PC-9 (cell line): Measurements from ENCODE around the gene ZDHHC21. TPM values are rescaled to one million over a fixed set of nuclear protein-coding genes. Genes with fewer than 3 reads are reported as not detected.

Experiments
- BruUV-seq: library from RNA; stranded (reverse); fragments of 400-500 nt; replicated peaks from 2 replicates; lab custom pipeline; 2021; lab: Mats Ljungman, UMichigan
- CTCF ChIA-PET: fragments of 300-600 bp; sonication (Branson Sonifier 250); formaldehyde crosslinking; loops from one replicate; lab custom pipeline; 2022; ENCODE audit warnings: antibody characterized with exemption; lab: Charles Lee
- POLR2A ChIA-PET: fragments of 300-600 bp; sonication (Branson Sonifier 250); formaldehyde crosslinking; loops from one replicate; lab custom pipeline; 2022; ENCODE audit warnings: antibody characterized with exemption; ENCODE audit not compliant: unreplicated experiment; lab: Charles Lee
- DNase-seq, 2 experiments: peaks; one replicate each; pipeline versions ENCODE4 v3.0.0 to v3.0.0-alpha.2; 2015 to 2022; ENCODE audit warnings: mixed read lengths in 1 of 2
- H2AFZ ChIP-seq: fragments of 200-600 bp; sonication (generic); 2 replicates; pipeline ENCODE4 v1.8.1; 2017; ENCODE audit warnings: antibody characterized with exemption
- H3F3A ChIP-seq: fragments of 200-600 bp; sonication (generic); 2 replicates; pipeline ENCODE4 v1.8.1; 2017; ENCODE audit warnings: antibody characterized with exemption, mild to moderate bottlenecking, low read depth; ENCODE audit not compliant: insufficient read depth
- H3K27ac ChIP-seq: fragments of 200-600 bp; sonication (generic); 2 replicates; pipeline ENCODE4 v1.6.1; 2016; ENCODE audit warnings: mixed run types
- H3K27me3 ChIP-seq: fragments of 200-600 bp; sonication (generic); 2 replicates; pipeline ENCODE4 v1.6.1; 2016; ENCODE audit warnings: low read depth, mixed run types; ENCODE audit not compliant: insufficient read depth
- H3K36me3 ChIP-seq: fragments of 200-600 bp; sonication (generic); 2 replicates; pipeline ENCODE4 v1.6.1; 2016; ENCODE audit warnings: low read depth, mixed run types
- H3K4me1 ChIP-seq: fragments of 200-600 bp; sonication (generic); replicated peaks from 2 replicates; pipeline ENCODE4 v1.6.1; 2016; ENCODE audit warnings: mixed run types; ENCODE audit not compliant: insufficient read depth
- H3K4me2 ChIP-seq: fragments of 200-600 bp; sonication (generic); 2 replicates; pipeline ENCODE4 v1.6.1; 2017; ENCODE audit warnings: mixed run types
- H3K4me3 ChIP-seq: fragments of 200-600 bp; sonication (generic); 2 replicates; pipeline ENCODE4 v1.6.1; 2016; ENCODE audit warnings: mixed run types
- H3K79me2 ChIP-seq: fragments of 200-600 bp; sonication (generic); 2 replicates; pipeline ENCODE4 v1.6.1; 2017; ENCODE audit warnings: low read depth, mixed run types
- H3K9me2 ChIP-seq: fragments of 200-600 bp; sonication (generic); 2 replicates; pipeline ENCODE4 v1.8.1; 2017; ENCODE audit warnings: mild to moderate bottlenecking; ENCODE audit not compliant: insufficient read depth
- H3K9me3 ChIP-seq: fragments of 200-600 bp; sonication (generic); 2 replicates; pipeline ENCODE4 v1.8.1; 2016; ENCODE audit warnings: low read depth; ENCODE audit not compliant: insufficient read depth
- H4K20me1 ChIP-seq: fragments of 200-600 bp; sonication (generic); 2 replicates; pipeline ENCODE4 v1.8.1; 2017; ENCODE audit not compliant: insufficient read depth
- EZH2 ChIP-seq: fragments of 200-600 bp; sonication (generic); IDR thresholded peaks from 2 replicates; pipeline ENCODE4 v1.8.0; 2017; ENCODE audit warnings: antibody characterized with exemption, low read depth
- intact Hi-C: fragments of 100-400 bp; cut with micrococcal nuclease; formaldehyde crosslinking; loops from one replicate; pipeline ENCODE4 v1.10.0; 2022; ENCODE audit not compliant: unreplicated experiment
- total RNA-seq: library from RNA; stranded (reverse); gene quantifications from 2 replicates; pipeline ENCODE4 v1.2.3, GENCODE V29; 2021
- TF ChIP-seq, protein P1 (sequence below): fragments of 200-600 bp; sonication (generic); conservative IDR thresholded peaks from 2 replicates; pipeline ENCODE4 v1.6.1; 2017; ENCODE audit warnings: mixed run types, antibody characterized with exemption, mild to moderate bottlenecking, moderate library complexity

ZDHHC21 gene
- total RNA-seq, 1 experiment from 2014 or later = 5.3 TPM

DNA sequence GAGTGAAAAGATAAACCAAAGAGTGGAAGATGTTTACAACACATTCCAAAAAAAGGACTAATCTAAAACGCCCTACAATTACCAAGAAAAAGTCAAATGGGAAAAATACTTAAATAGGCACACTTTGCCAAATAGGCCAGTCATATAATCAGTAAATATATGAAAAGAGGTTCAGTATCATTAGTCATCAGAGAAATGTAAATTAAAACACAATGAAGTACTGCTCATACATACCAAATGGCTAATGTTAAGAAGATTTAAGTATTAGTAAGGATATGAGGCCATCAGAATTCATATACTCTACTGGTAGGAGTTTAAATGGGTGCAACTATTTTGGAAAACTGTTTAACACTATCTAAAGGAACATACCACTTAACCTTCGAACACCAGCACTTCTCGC, 47.6 kb downstream of the ZDHHC21 start:
- no peaks in the 10 kb centered on the region for H4K20me1 ChIP-seq
- TF ChIP-seq, protein P1, sequence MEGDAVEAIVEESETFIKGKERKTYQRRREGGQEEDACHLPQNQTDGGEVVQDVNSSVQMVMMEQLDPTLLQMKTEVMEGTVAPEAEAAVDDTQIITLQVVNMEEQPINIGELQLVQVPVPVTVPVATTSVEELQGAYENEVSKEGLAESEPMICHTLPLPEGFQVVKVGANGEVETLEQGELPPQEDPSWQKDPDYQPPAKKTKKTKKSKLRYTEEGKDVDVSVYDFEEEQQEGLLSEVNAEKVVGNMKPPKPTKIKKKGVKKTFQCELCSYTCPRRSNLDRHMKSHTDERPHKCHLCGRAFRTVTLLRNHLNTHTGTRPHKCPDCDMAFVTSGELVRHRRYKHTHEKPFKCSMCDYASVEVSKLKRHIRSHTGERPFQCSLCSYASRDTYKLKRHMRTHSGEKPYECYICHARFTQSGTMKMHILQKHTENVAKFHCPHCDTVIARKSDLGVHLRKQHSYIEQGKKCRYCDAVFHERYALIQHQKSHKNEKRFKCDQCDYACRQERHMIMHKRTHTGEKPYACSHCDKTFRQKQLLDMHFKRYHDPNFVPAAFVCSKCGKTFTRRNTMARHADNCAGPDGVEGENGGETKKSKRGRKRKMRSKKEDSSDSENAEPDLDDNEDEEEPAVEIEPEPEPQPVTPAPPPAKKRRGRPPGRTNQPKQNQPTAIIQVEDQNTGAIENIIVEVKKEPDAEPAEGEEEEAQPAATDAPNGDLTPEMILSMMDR = no peak
- no peak for TF ChIP-seq EZH2
- POLR2A ChIA-PET = no interaction called here

DNA sequence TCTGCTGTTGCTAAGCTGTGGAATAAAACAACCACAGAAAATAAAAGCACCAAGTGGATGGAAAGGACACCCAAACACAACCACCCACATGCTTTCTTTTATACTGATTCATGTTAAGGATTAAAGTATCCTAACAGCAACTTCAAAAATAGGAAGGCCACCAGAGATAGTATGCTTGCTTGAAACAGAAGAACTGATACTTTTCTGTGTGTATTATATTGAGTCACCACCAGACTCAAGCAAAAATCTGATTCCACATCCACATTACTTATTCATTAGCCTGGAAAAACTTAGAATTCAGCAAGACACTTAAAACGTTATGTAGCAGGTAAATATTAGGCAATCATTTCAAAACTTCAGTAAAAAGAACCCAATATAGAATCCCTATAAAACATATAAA, 52.3 kb downstream of the ZDHHC21 start:
- Histone ChIP-seq H3K36me3 (no peaks in the 10 kb centered on the region), H3K9me3 (no peaks in the 10 kb centered on the region), H3K4me1 (no peaks in the 10 kb centered on the region), H3K79me2 (no peaks in the 10 kb centered on the region), H3K4me2 (no peak overlapping the region), H3F3A (no peaks in the 10 kb centered on the region), H3K27me3 (no peaks in the 10 kb centered on the region), H3K9me2 (no peaks in the 10 kb centered on the region), H4K20me1 (no peaks in the 10 kb centered on the region), H3K4me3 (no peak overlapping the region), H3K27ac (no peak overlapping the region), H2AFZ (no peak overlapping the region)
- ChIA-PET POLR2A (no interaction called here), CTCF (no interaction called here)
- no peak for TF ChIP-seq EZH2
- TF ChIP-seq, protein P1 = no peak
- intact Hi-C loops = no loop called here
- no TSS peak for BruUV-seq
- no peak for DNase-seq

More for the DNA sequence above, 47.6 kb downstream of the ZDHHC21 start:
- CTCF ChIA-PET = no interaction called here
- no peak overlapping the region for H3K4me3 ChIP-seq
- no peak overlapping the region for H2AFZ ChIP-seq
- H3K36me3 ChIP-seq = no peaks in the 10 kb centered on the region
- intact Hi-C loops = no loop called here
- H3K79me2 ChIP-seq = no peaks in the 10 kb centered on the region
- H3K9me3 ChIP-seq = no peaks in the 10 kb centered on the region
- H3K27ac ChIP-seq = no peak overlapping the region
- H3K4me2 ChIP-seq = no peak overlapping the region
- H3K27me3 ChIP-seq = no peaks in the 10 kb centered on the region
- no TSS peak for BruUV-seq
- no peaks in the 10 kb centered on the region for H3K9me2 ChIP-seq
- DNase-seq = no peak
- no peaks in the 10 kb centered on the region for H3F3A ChIP-seq
- no peaks in the 10 kb centered on the region for H3K4me1 ChIP-seq

DNA sequence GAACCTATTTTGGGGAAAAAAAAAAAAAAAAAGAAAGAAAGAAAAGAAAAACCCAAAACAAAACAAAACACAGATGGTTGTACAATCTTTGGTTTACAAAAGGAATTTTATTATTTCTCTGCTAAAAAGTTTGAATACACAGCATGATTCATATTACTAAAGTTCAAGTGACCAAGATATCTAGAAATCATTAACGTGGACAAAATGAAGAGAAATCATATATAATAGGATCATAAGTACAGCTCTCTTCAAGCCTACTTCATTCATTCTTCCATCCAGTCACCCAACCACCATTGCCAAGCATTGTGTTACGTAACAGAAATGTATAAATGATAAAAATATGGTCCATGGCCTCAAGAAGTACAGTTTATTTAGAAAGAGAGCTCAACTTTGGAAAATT, 52.9 kb downstream of the ZDHHC21 start:
- CTCF ChIA-PET = no interaction called here

More for the DNA sequence above, 52.9 kb downstream of the ZDHHC21 start:
- no TSS peak for BruUV-seq
- H3K4me3 ChIP-seq = no peak overlapping the region
- no peaks in the 10 kb centered on the region for H4K20me1 ChIP-seq
- no peaks in the 10 kb centered on the region for H3K36me3 ChIP-seq
- no peaks in the 10 kb centered on the region for H3F3A ChIP-seq
- H3K9me2 ChIP-seq = no peaks in the 10 kb centered on the region
- H3K27me3 ChIP-seq = no peaks in the 10 kb centered on the region
- intact Hi-C loops = no loop called here
- DNase-seq = no peak
- no peak overlapping the region for H2AFZ ChIP-seq
- no peak overlapping the region for H3K27ac ChIP-seq
- POLR2A ChIA-PET = no interaction called here
- no peak overlapping the region for H3K4me2 ChIP-seq
- H3K4me1 ChIP-seq = no peaks in the 10 kb centered on the region
- TF ChIP-seq EZH2 = no peak
- TF ChIP-seq, protein P1 = no peak
- H3K9me3 ChIP-seq = no peaks in the 10 kb centered on the region
- no peaks in the 10 kb centered on the region for H3K79me2 ChIP-seq
